HTERT RPE-1 (cell line): ENCODE data around the gene FHIP2A.
"Not testable (repeated sequence)": the region's sequence is repeated elsewhere in the genome, so short reads cannot be mapped to it uniquely, and the experiment has no call there.

Experiments
- in situ Hi-C: fragments of 300-500 bp; cut with MboI; formaldehyde crosslinking; loops from 4 replicates; pipeline ENCODE4 v1.14.3; 2020; ENCODE audit warnings: low sequenced_read_pairs

FHIP2A gene

GRCh38 chr10:114816308-114816707 lies 5.3 kb upstream of the FHIP2A start:
- in situ Hi-C loops: no loop called here

- in situ Hi-C loops: no loop called here
Observed at GRCh38 chr10:114819322-114819721, 2.3 kb upstream of the FHIP2A start.

- in situ Hi-C loops: no loop called here
Observed at GRCh38 chr10:114821915-114822443, 399 bp downstream of the FHIP2A start.

GRCh38 chr10:114822444-114823076 lies 980 bp downstream of the FHIP2A start:
- in situ Hi-C loops: no loop called here

- in situ Hi-C loops: no loop called here
Observed at GRCh38 chr10:114823077-114823463, 1.5 kb downstream of the FHIP2A start.

GRCh38 chr10:114824391-114824790 lies 2.8 kb downstream of the FHIP2A start:
- in situ Hi-C loops: no loop called here

GRCh38 chr10:114825513-114826253 lies 4.1 kb downstream of the FHIP2A start:
- in situ Hi-C loops: no loop called here

- in situ Hi-C loops: no loop called here
Observed at GRCh38 chr10:114829160-114829909, 7.8 kb downstream of the FHIP2A start.

- in situ Hi-C loops: no loop called here
Observed at GRCh38 chr10:114831186-114831867, 9.7 kb downstream of the FHIP2A start.

- in situ Hi-C loops: no loop called here
Observed at GRCh38 chr10:114837690-114838089, 16.1 kb downstream of the FHIP2A start.

- in situ Hi-C loops: no loop called here
Observed at GRCh38 chr10:114839901-114840300, 18.3 kb downstream of the FHIP2A start.

GRCh38 chr10:114845978-114846693 lies 24.6 kb downstream of the FHIP2A start:
- in situ Hi-C loops: no loop called here

GRCh38 chr10:114847517-114847916 lies 25.9 kb downstream of the FHIP2A start:
- in situ Hi-C loops: not testable (repeated sequence)

GRCh38 chr10:114849674-114850073 lies 28.1 kb downstream of the FHIP2A start:
- in situ Hi-C loops: no loop called here

- in situ Hi-C loops: no loop called here
Observed at GRCh38 chr10:114850126-114850525, 28.5 kb downstream of the FHIP2A start.

GRCh38 chr10:114851336-114851735 lies 29.8 kb downstream of the FHIP2A start:
- in situ Hi-C loops: no loop called here

- in situ Hi-C loops: no loop called here
Observed at GRCh38 chr10:114852197-114852596, 30.6 kb downstream of the FHIP2A start.

GRCh38 chr10:114854906-114855305 lies 33.3 kb downstream of the FHIP2A start:
- in situ Hi-C loops: no loop called here

GRCh38 chr10:114855776-114856543 lies 34.4 kb downstream of the FHIP2A start:
- in situ Hi-C loops: no loop called here
